NCI-H2107 (cell line): ENCODE data around the gene LCA5.
A peak's percentile ranks its signal among the peaks of the same experiment; 100 is the strongest.
"Not testable (repeated sequence)": the region's sequence is repeated elsewhere in the genome, so short reads cannot be mapped to it uniquely, and the experiment has no call there.

Source experiments
- DNase-seq: peaks from one replicate; lab custom pipeline; 2025; lab: John Stamatoyannopoulos, UW

The LCA5 gene

GRCh38 chr6:79536954-79537747 lies at the start of gene LCA5:
LCA5 (minus strand) TSS chr6:79537430; CDS start chr6:79518894, 18,536 bp downstream.
- peak; percentile 93 for DNase-seq

GRCh38 chr6:79586548-79586947 lies 49.3 kb upstream of the LCA5 start:
- no peak for DNase-seq

- no peak for DNase-seq
Measured at GRCh38 chr6:79584332-79584731, 47.1 kb upstream of the LCA5 start.

GRCh38 chr6:79577926-79578325 lies 40.7 kb upstream of the LCA5 start:
- not testable (repeated sequence) for DNase-seq

GRCh38 chr6:79574630-79575225 lies 37.5 kb upstream of the LCA5 start:
- no peak for DNase-seq

- DNase-seq: no peak
Measured at GRCh38 chr6:79574174-79574573, 36.9 kb upstream of the LCA5 start.

- no peak for DNase-seq
Measured at GRCh38 chr6:79571030-79571367, 33.8 kb upstream of the LCA5 start.

GRCh38 chr6:79570129-79571029 lies 33.1 kb upstream of the LCA5 start:
- DNase-seq: peak; percentile 5

- no peak for DNase-seq
Measured at GRCh38 chr6:79568996-79569395, 31.8 kb upstream of the LCA5 start.

- DNase-seq: no peak
Measured at GRCh38 chr6:79564636-79565035, 27.4 kb upstream of the LCA5 start.

- DNase-seq: no peak
Measured at GRCh38 chr6:79559706-79560105, 22.5 kb upstream of the LCA5 start.

- no peak for DNase-seq
Measured at GRCh38 chr6:79557673-79558467, 20.6 kb upstream of the LCA5 start.

- no peak for DNase-seq
Measured at GRCh38 chr6:79554305-79554704, 17.1 kb upstream of the LCA5 start.

GRCh38 chr6:79551401-79551800 lies 14.2 kb upstream of the LCA5 start:
- no peak for DNase-seq

- no peak for DNase-seq
Measured at GRCh38 chr6:79548304-79548703, 11.1 kb upstream of the LCA5 start.

GRCh38 chr6:79546186-79546585 lies 9.0 kb upstream of the LCA5 start:
- DNase-seq: no peak

- DNase-seq: peak; percentile 38
Measured at GRCh38 chr6:79544939-79545450, 7.8 kb upstream of the LCA5 start.

- no peak for DNase-seq
Measured at GRCh38 chr6:79544299-79544927, 7.2 kb upstream of the LCA5 start.

GRCh38 chr6:79543886-79544285 lies 6.7 kb upstream of the LCA5 start:
- DNase-seq: no peak

GRCh38 chr6:79543411-79543810 lies 6.2 kb upstream of the LCA5 start:
- no peak for DNase-seq
